GM18507 (cell line): ENCODE measurements around the gene NCOA4.
"Not testable (repeated sequence)": the region's sequence is repeated elsewhere in the genome, so short reads cannot be mapped to it uniquely, and the experiment has no call there.

Experiments used
- DNase-seq: peaks from one replicate; pipeline ENCODE4 v3.0.0; 2011; ENCODE audit warnings: low read depth; ENCODE audit not compliant: insufficient read length; ENCODE audit errors: extremely low spot score
- FAIRE-seq: peaks from 2 replicates; lab custom pipeline; 2011; peaks lifted over from hg19 to GRCh38; lab: Jason Lieb, UNC

The NCOA4 gene

DNA sequence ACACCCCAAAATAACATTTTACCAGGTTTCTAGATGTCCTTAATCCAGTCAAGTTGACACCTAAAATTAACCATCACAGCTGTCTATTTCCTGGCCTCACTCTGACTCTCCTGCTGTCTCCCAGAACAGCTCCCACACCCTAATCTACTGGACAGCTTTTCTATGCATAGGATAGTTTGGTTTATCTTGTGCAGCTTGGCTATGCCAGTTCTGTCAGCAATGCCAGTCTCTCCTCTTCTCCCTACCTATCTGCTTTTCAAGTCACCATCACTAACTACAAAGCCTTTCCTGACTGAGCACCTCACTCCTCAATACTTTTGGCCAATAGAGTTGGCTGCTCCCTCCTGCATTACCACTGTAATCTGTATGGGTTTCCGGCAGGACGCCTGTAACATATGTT lies 5.0 kb downstream of the NCOA4 start:
- DNase-seq (no peak), FAIRE-seq (no peak)

DNA sequence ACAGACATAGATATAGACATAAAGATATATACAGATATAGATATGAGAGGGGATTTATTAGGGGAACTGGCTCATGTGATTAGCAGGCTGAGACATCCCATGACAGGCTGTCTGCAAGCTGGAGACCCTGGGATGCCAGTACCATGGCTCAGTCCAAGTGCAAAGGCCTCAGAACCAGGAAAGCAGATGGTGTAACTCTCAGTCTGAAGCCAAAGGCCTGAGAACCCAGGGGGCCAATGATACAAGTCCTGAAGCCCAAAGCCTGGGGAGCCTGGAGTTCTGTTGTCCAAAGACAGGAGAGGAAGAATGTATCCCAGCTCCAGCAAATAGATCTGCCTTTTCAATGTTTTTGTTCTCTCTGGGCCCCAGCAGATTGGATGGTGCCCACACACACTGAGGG lies 5.5 kb downstream of the NCOA4 start:
- no peak for FAIRE-seq
- DNase-seq: no peak

DNA sequence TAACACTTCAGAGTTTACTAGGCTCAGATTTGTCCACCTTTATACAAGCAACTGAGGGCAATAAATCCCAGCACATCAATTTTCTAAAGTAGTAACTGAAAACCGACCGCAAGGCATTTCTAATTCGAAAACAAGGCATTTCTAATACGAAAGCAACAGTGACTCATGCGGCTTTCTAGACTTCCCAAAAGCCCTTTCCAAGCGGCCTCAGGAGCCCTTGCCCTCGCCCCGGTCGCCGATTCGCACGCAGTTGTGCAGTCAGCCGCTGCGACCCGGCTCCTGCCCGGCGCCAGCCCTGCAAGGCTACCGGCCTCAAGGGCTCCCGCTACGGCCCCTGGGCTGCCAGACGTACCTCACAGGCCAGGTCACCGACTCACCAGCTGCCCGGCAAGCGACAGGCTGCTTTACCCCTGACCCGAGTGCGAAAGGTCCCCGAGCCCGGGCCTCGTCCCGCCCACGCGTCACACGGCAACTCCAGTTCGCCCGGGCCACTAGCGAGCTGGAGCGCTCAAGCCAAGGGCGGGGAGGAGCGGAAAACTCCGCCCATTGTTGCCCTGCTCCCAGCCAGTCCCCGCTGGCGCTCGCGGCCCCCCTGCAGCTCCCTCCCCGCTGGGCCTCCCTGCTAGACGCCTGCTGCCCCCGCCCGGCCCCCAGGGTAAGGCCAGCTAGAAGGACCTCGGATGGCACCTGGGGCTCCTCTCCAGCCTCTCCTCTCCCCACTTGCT lies 7.3 kb downstream of the NCOA4 start:
- FAIRE-seq (no peak), DNase-seq (peak; percentile 53)

- FAIRE-seq: no peak
Measured at GRCh38 chr10:46020344-46020657, 10.1 kb downstream of the NCOA4 start.

GRCh38 chr10:46019569-46020343 lies 10.7 kb downstream of the NCOA4 start:
- no peak for FAIRE-seq
- no peak for DNase-seq

More at GRCh38 chr10:46020344-46020657, 10.1 kb downstream of the NCOA4 start:
- no peak for DNase-seq

DNA sequence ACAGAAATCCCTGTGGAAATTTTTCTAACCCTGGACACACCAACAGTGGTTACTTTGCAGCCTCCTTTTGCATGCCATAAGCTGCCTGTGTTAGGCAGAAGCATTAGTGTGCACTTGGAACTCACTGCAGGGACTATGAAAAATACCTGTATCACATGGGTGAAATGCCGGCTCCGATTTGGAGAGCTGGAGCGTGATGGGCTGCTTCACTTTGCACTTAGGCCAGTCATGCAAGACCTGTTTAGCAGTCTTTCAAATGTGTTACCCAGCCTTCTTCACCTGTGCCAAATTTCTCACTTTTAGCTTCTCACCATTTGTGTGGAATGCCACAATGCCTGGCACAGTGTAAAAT lies 11.3 kb downstream of the NCOA4 start:
- no peak for DNase-seq
- no peak for FAIRE-seq

DNA sequence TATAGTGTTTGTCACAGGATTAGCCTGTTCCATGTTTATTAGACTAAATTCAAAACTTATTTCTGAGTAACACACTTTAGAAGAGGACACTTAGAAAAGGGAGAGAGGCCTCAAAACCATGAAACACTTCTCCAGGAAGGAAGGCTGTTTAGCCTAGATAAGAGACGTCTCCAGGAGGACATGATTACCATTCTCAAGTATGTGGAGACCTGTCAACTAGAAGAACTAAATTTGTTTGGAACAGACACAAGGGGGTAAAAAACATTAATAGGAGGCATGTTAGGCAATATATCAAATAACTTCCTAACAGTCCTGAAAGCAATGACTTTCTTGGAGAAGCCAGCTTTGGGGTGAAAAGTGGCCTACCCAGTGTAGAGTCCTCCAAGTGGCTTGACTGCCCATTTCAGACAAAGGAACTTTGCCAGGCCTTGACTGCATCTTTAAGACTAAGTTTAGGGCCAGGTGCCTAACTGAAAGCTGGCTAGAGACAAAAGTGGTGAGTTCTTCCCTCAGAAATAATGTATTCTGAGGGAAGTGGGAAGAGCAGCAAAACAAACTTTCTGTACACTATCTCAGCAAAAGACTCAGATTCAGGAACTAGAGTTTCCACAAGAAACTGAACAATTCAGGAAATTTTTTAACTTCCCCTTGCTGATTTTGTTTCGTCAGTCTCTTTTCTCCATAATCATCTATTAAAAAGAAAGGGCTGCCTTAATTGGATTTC lies 11.8 kb downstream of the NCOA4 start:
- FAIRE-seq (no peak), DNase-seq (no peak)

- no peak for DNase-seq
- no peak for FAIRE-seq
Measured at GRCh38 chr10:46017733-46018132, 12.7 kb downstream of the NCOA4 start.

- FAIRE-seq (no peak), DNase-seq (no peak)
Measured at GRCh38 chr10:46016811-46017210, 13.6 kb downstream of the NCOA4 start.

DNA sequence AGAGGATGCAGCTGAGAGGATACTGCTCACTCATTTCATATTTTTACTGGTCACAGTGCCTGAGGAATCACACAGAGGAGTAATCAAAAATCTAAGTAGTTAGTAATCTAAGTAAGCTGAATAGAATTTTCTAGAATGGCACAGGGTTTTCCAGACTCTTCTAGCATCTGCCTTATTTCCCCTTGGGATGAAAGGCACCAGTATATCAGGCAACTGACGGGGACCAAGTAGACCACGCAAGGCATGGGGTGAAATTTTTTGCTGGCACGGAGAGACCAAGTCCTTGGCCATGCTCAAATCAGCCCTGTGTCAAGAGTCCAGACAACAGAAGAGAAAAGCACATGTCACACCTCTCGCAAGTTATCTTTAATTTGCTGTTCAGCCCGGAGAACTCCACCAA lies 14.2 kb downstream of the NCOA4 start:
- no peak for FAIRE-seq
- DNase-seq: no peak

DNA sequence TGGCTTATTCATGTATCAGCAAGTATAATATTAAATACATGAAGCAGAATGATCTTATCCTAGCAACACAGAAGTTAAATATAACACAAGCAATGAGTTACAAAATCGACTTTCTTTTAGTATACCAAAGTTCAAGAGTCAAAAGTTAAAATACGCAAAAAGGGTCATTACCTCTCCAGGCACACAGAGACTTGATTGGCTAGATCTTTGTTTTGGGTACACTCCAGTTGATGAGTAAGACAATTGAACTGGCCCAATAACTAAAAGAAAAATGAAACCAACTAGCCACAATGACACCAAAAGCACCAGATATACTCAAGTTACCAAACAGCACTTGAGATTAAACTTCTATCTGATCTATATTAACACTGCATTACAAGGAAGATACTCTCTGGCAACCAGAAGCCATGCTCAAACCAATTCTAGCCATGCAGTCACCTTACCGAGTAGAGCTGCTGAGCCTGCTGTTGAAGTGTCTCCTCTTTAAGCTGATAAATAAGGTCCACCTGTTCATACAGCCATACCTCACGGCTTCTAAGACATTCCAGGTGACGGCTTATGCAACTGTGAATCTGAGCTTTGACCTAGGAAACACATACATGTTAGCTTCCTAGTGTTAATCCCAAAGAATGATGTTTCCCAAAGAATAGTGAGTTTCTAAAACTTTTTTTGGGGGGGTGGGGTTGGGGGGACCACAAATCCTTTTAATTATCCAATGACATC lies 15.6 kb downstream of the NCOA4 start:
- FAIRE-seq (no peak), DNase-seq (no peak)

GRCh38 chr10:46014206-46014605 lies 16.2 kb downstream of the NCOA4 start:
- FAIRE-seq (no peak), DNase-seq (no peak)

DNA sequence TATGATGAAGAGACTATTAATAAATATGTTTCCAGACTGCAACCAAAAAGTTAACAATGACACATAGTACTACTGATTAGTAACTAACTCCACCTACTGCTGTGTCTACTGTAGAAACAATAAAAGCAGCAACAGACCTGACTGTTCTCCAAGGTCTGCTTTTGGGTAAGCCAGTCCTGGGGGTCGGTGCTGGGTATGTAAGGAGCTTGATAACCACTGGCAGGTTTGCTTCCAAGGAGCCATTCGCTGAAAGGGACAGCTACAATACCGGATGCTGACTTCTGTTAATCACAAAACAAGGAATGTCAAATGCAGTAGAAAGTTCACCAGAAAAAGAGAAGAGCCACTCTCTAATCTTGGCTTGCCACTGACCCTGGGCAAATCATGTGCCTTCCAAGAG lies 17.7 kb downstream of the NCOA4 start:
- FAIRE-seq: no peak

DNA sequence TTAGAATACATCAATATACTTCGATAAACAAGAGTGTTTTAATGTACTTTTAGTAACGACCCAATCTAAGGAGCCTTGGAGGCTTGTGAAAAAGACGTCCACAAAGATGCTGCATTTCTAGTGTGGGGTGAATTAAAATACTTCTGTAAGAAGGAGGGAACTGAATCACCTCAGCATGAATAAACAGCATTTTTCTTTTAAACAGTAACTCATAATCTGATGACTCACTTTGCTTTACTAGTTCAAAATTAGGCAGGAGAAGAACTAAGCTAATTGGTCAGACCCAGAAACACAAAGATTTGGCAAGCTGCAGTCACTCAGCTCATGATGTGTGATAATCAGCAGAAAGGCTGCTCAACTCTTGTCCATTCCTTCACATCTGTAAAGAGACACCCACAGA lies 24.2 kb downstream of the NCOA4 start:
- FAIRE-seq (no peak), DNase-seq (no peak)

More for the DNA sequence above, 17.7 kb downstream of the NCOA4 start:
- DNase-seq: no peak

DNA sequence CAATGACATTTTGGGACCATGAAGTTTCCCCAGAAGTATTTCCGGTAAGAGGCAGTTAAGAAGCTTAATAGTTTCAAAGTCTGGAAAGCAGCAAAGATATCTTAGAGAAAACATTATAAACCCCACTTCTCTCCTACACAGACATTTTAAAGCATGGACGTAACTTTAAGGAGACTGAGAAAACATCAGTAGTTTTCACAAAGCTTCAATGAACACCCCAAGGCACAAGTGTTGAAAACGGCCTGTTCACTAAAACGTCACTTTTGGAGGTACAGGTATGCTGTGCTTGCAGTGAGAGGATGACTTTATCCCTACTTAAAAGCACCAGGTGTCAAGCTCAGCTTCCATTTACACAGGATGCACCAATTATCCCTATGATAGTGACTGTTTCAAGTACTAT lies 25.0 kb downstream of the NCOA4 start:
- DNase-seq: no peak
- FAIRE-seq: no peak

DNA sequence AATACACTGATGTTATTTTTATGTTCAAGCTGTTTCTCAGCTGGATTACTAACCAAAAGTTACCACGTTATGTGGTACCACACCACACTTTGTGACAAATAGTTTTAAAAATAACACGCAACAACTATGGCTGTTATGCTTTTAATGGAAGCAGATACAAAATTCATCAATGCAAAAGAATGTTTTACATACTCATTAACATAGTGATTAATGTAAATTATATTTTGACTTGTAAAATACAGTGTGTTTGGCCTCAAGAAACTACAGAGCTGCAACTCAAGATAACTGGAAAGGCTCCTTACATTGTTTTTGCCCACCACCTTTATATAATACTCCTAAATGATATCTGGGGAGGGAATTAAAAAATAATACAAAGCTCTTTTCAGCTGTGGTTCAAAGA lies 25.5 kb downstream of the NCOA4 start:
- DNase-seq (no peak), FAIRE-seq (no peak)

GRCh38 chr10:46002916-46003693 lies 27.3 kb downstream of the NCOA4 start:
- FAIRE-seq: no peak
- DNase-seq: no peak

DNA sequence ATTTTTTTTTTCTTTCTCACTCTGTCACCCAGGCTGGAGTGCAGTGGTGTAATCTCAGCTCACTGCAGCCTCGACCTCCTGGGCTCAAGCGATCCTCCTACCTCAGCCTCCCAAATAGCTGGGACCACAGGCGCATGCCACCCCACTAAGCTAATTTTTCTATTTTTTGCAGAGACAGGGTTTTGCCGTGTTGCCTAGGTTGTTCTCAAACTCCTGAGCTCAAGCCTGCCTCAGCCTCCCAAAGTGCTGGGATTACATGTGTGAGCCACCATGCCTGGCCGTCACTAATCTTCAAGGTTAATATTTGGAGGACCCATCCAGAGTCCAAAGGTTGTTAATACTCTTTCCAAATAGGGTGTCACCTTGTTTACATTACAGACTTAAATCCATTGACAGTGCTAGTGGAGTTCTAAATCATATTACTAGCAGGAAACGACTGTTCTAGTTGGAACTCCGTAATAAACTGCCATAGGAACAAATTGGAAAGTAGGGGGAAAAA lies 28.2 kb downstream of the NCOA4 start:
- not testable (repeated sequence) for FAIRE-seq, DNase-seq

DNA sequence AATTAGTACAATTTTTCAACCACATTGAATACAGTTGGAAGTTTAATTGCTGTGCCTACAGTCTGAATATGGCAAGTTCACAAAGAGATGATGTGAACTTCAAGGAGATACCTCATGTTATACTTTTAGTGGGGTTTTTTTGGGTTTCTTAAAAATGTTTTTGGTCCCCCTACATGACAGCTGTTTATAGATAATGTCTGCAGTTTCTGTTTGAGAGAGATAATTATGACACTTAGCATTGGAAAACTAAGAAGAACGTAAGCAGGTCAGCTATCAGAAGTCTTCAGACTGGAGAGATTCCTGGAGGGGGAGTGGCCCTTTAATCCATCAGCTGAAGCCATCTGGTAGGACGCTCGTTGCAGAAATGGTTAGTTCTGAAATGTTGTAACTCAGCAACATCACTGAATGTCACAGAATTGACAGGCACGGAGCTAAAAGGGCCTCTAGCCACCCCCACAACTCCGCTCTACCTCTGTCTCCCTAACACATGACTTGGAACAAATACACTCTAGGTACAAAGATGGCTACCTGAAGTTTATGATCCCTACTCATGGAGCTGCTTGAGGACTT lies 29.2 kb downstream of the NCOA4 start:
- no peak for FAIRE-seq
- no peak for DNase-seq
